Neural cell (in vitro differentiated cells): ENCODE data around the gene NUDT12.

Experiments
- CTCF ChIP-seq: fragments of 450-650 bp; IDR thresholded peaks from 2 replicates; pipeline ENCODE4 v1.5.1; 2014; ENCODE audit warnings: antibody characterized with exemption, mild to moderate bottlenecking, moderate library complexity; ENCODE audit not compliant: poor library complexity, severe bottlenecking
- EZH2 ChIP-seq: fragments of 200-600, 300-800 bp; shearing (Covaris generic), sonication (generic); IDR thresholded peaks from 2 replicates; pipeline ENCODE4 v1.6.1; 2014; ENCODE audit warnings: antibody characterized with exemption, low read length, borderline replicate concordance, mild to moderate bottlenecking; ENCODE audit not compliant: insufficient read depth, poor library complexity, severe bottlenecking
- POLR2AphosphoS5 ChIP-seq: IDR thresholded peaks from 2 replicates; pipeline ENCODE4 v1.6.1; 2012
- TAF1 ChIP-seq: IDR thresholded peaks from 2 replicates; pipeline ENCODE4 v1.6.1; 2012; ENCODE audit warnings: low read depth

GRCh38 chr5:103571730-103572129 lies 9.1 kb upstream of the NUDT12 start:
- no peak for TF ChIP-seq CTCF
- no peak for TF ChIP-seq POLR2AphosphoS5
- TF ChIP-seq TAF1: no peak
- TF ChIP-seq EZH2: no peak
